ENCODE measurements around the gene IL11.

IL11 gene

GRCh38 chr19:55391702-55392615, 21.7 kb upstream of the IL11 start:
- DNase-seq: no peak

DNA sequence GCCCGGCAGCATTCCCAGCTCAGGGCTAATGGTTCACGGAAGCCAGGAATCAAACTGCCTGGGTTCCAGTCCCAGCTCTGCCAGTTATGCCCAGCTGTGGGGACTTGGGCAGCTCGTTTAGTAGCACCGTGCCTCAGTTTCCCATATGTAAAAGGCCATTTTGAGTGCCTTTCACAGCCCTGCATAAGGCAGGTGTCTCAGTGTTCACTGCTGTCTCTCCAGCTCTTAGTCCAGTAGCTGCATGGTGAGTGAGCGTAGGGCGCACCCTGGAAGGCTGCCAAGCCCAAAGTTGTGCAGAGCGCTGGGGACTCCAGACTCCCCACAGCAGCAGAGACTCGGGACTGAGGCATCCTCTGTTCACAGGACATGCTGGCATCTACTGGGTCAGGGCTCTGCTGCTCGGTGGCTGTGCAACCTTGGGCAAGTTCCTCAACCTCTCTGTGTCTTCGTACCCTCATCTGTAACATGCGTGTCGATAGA, 21.0 kb upstream of the IL11 start:
- DNase-seq: no peak

DNA sequence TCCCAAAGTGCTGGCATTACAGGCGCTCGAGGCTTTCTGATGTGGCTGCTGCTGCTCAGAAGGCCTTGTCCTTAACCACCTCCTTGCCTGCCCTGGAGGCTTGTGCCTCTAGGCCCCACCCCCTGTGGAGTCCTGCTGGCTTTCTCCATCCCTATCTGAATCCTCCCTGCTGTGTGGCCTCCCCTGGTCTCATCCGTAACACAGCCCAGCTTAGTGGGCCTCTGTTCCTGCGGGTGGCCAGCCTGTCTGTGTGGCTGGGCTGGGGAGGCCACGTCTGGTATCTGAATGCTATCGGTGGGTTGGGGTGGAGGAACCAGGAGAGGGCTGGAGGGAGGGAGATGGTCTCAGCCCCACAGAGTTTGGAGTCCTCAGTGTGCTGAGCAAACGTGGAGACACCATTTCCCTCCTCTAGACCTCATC, 20.2 kb upstream of the IL11 start:
- no peak for DNase-seq

GRCh38 chr19:55389386-55390317, 19.4 kb upstream of the IL11 start:
- no peak for DNase-seq

GRCh38 chr19:55387736-55388497, 17.7 kb upstream of the IL11 start:
- DNase-seq: no peak

DNA sequence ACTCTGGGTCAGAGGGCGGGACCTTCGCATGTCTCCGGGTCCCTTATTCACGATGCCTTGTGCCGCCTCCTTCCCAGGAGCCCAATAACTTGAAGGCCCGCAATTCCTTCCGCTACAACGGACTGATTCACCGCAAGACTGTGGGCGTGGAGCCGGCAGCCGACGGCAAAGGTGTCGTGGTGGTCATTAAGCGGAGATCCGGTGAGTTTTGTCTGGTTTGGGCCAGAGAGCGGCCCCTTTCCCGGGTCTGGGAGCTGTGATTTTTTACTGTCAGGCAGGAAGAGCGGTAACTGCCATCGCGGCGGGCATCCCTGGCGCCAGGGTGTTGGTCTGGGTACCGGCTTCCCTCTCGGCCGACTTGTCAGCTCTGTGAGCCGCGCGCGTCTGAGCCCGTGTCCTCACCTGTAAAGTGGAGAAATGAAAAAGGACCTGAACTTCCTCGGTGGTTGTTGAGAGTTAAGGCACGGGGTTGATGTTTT, 16.3 kb upstream of the IL11 start:
- DNase-seq: peak in 1 of 51 donors; percentile 44

DNA sequence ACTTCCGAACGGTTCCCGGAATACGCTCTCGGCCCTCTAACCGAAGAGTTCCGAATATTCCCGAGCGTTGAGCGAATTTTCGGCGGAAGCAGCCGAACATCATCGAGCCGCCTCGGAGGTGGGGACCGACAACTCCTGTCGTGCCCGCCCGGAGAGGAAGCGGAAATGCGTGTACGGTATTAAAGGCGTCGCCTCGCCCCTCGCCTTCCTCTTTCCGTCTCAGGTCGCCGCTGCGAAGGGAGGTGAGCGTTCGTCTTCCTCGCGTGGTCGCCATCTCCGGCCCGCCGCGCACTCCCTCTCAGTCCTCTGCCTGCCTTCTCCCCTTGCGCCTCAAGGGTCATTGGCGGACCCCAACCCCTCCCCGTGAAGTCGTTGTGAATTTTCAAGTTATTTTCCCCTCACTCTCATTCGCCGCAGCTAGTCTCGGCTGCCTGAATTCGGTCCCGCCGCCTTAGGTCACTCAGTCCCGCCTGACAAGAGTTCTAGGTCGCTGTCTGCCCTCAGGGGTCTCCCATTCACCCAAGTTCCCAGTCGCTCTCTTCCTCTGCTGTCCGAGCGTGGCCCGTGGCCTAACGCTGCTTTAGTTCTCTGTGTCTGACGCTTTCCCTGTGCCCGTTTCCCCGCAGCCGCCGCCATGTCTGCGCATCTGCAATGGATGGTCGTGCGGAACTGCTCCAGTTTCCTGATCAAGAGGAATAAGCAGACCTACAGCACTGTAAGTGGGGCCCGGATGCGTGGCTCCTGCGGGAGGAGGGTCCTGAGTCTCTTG, 15.6 kb upstream of the IL11 start, which contains the start of gene RPL28:
Gene RPL28 (plus strand): TSS at position 209 of the 769 bp plus-strand sequence. CDS start 426 bp downstream, at position 635.
- peak in 50 of 51 donors; percentile 42 to 100 (median 97) for DNase-seq

DNA sequence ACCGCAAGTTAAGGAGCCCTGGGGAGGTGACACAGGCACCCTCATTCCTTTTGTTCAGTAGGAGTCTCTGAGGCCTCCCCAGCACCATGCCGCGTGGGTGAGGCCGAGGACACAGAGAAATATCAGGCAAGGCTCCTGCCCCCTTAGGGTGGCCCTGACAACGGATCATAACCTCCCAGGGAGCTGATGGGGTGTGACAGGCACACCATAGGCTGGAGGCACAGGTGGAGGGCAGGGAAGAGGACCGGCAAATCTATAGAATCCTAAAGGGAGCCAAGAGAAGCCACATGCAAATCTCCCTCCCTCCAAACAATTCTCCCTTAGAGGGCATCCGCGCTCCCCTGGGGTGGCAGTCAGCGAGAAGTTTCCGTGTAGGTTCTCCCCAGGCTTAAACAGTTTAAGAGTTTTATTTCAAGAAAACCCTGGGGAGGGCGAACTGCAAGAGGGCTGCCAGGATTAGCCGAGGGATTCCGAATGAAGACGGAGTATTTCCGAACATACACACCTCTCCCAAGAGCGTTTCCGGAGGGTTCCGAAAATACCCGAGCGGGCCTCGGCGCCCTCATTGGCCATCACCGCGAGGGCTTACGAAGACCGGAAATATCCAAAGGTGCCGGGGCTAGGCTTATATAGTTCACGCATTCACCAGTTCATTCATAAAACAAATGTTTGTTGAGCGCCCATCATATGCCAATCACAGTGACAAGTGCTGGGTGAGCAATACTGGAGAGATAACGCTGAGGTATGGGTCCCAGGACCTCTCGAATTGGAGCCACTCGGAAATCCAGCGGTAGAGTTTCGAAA, 14.9 kb upstream of the IL11 start:
- DNase-seq: peak in 50 of 51 donors; percentile 41 to 99 (median 88)

DNA sequence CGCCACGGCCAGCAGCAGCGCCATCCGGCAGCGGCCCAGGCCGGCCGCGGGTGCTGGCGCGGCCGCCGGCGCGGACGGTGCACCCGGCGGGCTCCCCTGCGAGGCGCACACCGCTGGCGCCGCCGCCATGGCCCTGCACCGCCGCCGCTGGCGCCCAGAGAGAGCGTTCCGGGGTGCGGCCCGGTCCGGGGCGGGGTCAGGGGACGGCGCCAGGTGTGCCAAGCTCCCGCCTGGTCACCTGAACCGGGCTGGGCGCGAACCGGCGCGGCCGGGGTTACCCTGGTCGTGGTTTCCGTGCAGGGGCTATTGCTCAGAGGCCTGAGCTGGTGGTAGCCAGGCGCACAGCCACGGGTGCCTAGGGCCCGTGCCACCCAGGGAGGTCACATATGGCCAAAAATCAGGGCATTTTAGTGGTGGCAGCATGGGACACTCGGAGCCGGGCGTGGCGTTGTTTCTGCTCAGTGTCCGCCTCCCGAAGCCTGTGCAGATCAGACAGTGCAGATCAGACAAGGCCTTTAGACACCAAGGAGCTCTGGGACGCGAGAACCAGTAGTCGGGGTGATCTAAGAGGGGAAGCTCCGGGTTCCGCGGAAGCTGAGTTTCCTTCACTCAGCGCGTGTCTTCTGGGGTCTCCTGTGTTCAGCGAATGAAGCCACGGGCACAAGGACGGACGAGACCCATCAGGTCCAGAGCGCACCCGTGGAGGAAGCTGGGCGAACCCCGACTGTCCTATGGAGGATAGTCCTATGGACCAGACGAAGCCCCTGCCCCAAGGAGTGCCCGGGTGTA, 14.1 kb upstream of the IL11 start, which contains the start of gene TMEM238:
Gene TMEM238 (minus strand): TSS at position 162 of the 789 bp plus-strand sequence. CDS start 33 bp downstream, at position 129.
- DNase-seq: peak in 14 of 51 donors; percentile 16 to 74 (median 42)

GRCh38 chr19:55383279-55384130, 13.2 kb upstream of the IL11 start:
- peak in 35 of 51 donors; percentile 5 to 68 (median 31) for DNase-seq

- no peak for DNase-seq
These were observed 12.3 kb upstream of the IL11 start for GRCh38 chr19:55382522-55383054.

DNA sequence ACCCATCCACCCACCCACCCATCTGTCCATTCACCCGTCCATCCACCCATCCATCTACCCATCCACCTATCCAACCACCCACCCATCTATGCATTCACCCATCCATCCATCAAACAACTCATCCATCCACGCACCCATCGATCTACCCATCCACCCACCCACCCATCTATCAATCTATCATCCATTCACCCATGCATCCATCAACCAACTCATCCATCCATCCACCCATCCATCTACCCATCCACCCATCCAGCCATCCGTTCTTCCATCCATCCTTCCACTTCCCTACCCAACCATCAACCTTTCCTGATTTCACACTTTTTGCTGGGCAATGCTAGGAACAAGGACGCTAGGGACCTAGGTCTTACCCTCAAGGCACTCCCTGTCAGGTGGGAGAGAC, 11.8 kb upstream of the IL11 start:
- no peak for DNase-seq

DNA sequence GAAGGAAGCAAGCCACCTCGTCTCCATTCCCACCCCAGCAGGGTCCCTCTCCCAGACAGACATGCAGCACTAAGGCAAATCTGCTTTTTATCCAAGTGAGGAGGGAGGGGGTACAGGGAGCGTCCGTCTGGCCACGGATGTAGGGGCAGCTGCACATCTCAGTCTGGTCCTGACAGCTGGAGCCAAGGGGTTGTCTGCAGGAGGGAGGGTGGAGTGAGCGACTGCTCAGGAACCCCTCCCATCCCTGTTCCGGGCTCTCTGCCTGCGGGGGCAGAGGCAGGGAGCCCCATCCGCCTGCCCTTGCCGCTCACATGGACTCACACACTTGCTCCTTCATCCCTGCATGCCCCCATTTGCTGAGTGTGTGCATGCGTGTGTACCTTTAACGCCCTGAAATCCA, 8.9 kb upstream of the IL11 start:
- no peak for DNase-seq

DNA sequence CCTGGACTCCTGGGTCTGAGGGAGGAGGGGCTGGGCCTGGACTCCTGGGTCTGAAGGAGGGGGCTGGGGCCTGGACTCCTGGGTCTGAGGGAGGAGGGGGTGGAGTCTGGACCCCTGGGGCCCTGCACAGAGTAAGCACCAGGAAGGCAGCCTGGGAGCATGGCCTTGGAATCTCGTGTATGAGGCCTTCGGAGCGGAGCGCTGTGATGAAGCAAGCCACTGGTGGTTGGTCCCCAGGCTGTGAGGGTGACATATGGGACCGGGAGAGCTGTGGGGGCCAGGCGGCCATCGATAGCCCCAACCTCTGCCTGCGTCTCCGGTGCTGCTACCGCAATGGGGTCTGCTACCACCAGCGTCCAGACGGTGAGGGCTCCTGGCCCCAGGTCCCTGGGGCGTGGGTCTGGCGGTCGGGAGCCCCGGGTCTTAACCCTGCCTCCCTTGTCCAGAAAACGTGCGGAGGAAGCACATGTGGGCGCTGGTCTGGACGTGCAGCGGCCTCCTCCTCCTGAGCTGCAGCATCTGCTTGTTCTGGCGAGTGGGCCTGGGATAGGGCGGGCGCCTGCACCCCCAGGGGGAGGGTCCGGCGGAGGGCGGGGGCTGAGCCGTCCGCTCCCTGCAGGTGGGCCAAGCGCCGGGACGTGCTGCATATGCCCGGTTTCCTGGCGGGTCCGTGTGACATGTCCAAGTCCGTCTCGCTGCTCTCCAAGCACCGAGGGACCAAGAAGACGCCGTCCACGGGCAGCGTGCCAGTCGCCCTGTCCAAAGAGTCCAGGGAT, 7.3 kb upstream of the IL11 start:
- DNase-seq: no peak

GRCh38 chr19:55376241-55376933, 6.1 kb upstream of the IL11 start, which contains the start of gene TMEM190:
Gene TMEM190, plus strand, starts transcription at chr19:55376826. Its CDS starts 28 bp downstream, at chr19:55376854.
- DNase-seq: no peak

Data from hypothalamus (tissue), 51 donors.